GM21526 (cell line): ENCODE measurements around the gene POLN.
"Not testable (repeated sequence)": the region's sequence is repeated elsewhere in the genome, so short reads cannot be mapped to it uniquely, and the experiment has no call there.

Source experiments
- ATAC-seq: cut with Tn5 transposase; IDR thresholded peaks from one replicate; pipeline ENCODE4 v1.9.1; 2021; ENCODE audit warnings: moderate library complexity; ENCODE audit not compliant: unreplicated experiment, low FRiP score

POLN gene

GRCh38 chr4:2275546-2276251 is 33.8 kb upstream of the POLN start:
- no peak for ATAC-seq

GRCh38 chr4:2275044-2275397 is 33.1 kb upstream of the POLN start:
- ATAC-seq: not testable (repeated sequence)

- ATAC-seq: no peak
These were observed 32.6 kb upstream of the POLN start for GRCh38 chr4:2274320-2275043.

- no peak for ATAC-seq
These were observed 31.9 kb upstream of the POLN start for GRCh38 chr4:2273657-2274319.

GRCh38 chr4:2273221-2273620 is 31.3 kb upstream of the POLN start:
- no peak for ATAC-seq

GRCh38 chr4:2272828-2273120 is 30.9 kb upstream of the POLN start:
- no peak for ATAC-seq

GRCh38 chr4:2272026-2272827 is 30.3 kb upstream of the POLN start:
- no peak for ATAC-seq

- no peak for ATAC-seq
These were observed 29.5 kb upstream of the POLN start for GRCh38 chr4:2271279-2272025.

GRCh38 chr4:2270341-2271165 is 28.6 kb upstream of the POLN start:
- ATAC-seq: no peak

GRCh38 chr4:2269618-2270163 is 27.8 kb upstream of the POLN start:
- no peak for ATAC-seq

- no peak for ATAC-seq
These were observed 27.2 kb upstream of the POLN start for GRCh38 chr4:2269206-2269531.

- ATAC-seq: no peak
These were observed 26.7 kb upstream of the POLN start for GRCh38 chr4:2268357-2269205.

- no peak for ATAC-seq
These were observed 25.9 kb upstream of the POLN start for GRCh38 chr4:2267841-2268240.

GRCh38 chr4:2267320-2267811 is 25.4 kb upstream of the POLN start:
- ATAC-seq: no peak

GRCh38 chr4:2266821-2267220 is 24.9 kb upstream of the POLN start:
- ATAC-seq: no peak

- ATAC-seq: no peak
These were observed 24.3 kb upstream of the POLN start for GRCh38 chr4:2266181-2266580.

GRCh38 chr4:2265113-2266110 is 23.5 kb upstream of the POLN start:
- ATAC-seq: no peak
